DOHH2 (cell line): ENCODE results near the gene ARF6.

Source experiments
- H3F3A ChIP-seq: fragments of 200-600 bp; sonication (generic), shearing (Covaris generic); 2 replicates; pipeline ENCODE4 v1.6.0; 2016; ENCODE audit warnings: antibody characterized with exemption, mild to moderate bottlenecking; ENCODE audit not compliant: control insufficient read depth, insufficient read depth
- H3K27ac ChIP-seq: fragments of 200-600 bp; sonication (generic); 2 replicates; pipeline ENCODE4 v1.5.1; 2014; ENCODE audit warnings: low read depth, mild to moderate bottlenecking, low read length, moderate library complexity
- H3K27me3 ChIP-seq: fragments of 200-600 bp; sonication (generic); 2 replicates; pipeline ENCODE4 v1.6.1; 2014; ENCODE audit warnings: mild to moderate bottlenecking, low read length, mixed read lengths; ENCODE audit not compliant: control insufficient read depth
- H3K36me3 ChIP-seq: fragments of 200-600 bp; sonication (generic); 2 replicates; pipeline ENCODE4 v1.6.1; 2014; ENCODE audit warnings: mild to moderate bottlenecking, low read length, moderate library complexity, mixed read lengths; ENCODE audit not compliant: control insufficient read depth
- H3K4me1 ChIP-seq: fragments of 200-600 bp; sonication (generic); 2 replicates; pipeline ENCODE4 v1.6.1; 2014; ENCODE audit warnings: mild to moderate bottlenecking, low read length, mixed read lengths; ENCODE audit not compliant: control insufficient read depth
- H3K4me2 ChIP-seq: fragments of 200-600 bp; sonication (generic); 2 replicates; pipeline ENCODE4 v1.6.0; 2014; ENCODE audit warnings: mild to moderate bottlenecking, low read length, moderate library complexity
- H3K4me3 ChIP-seq: fragments of 200-600 bp; sonication (generic); 2 replicates; pipeline ENCODE4 v1.5.1; 2014; ENCODE audit warnings: mild to moderate bottlenecking, low read length, mixed read lengths
- H3K79me2 ChIP-seq: fragments of 200-600 bp; sonication (generic); 2 replicates; pipeline ENCODE4 v1.6.1; 2014; ENCODE audit warnings: mild to moderate bottlenecking, low read length, mixed read lengths; ENCODE audit not compliant: control insufficient read depth
- H3K9me2 ChIP-seq: fragments of 200-600 bp; sonication (generic); replicated peaks from 2 replicates; pipeline ENCODE4 v1.6.1; 2014; ENCODE audit warnings: mild to moderate bottlenecking, low read length, mixed read lengths; ENCODE audit not compliant: control insufficient read depth
- H3K9me3 ChIP-seq: fragments of 200-600 bp; sonication (generic); 2 replicates; pipeline ENCODE4 v1.6.1; 2014; ENCODE audit warnings: antibody characterized with exemption, low read length, mixed read lengths; ENCODE audit not compliant: control insufficient read depth, insufficient read depth
- H4K20me1 ChIP-seq: fragments of 200-600 bp; sonication (generic); 2 replicates; pipeline ENCODE4 v1.6.0; 2014; ENCODE audit warnings: low read depth, mild to moderate bottlenecking, antibody characterized with exemption, low read length, moderate library complexity; ENCODE audit not compliant: control insufficient read depth, insufficient read depth
- CTCF ChIP-seq: fragments of 200-600 bp; sonication (generic); IDR thresholded peaks from one replicate; pipeline ENCODE4 v1.5.1; 2014; ENCODE audit warnings: antibody characterized with exemption, mild to moderate bottlenecking, low read depth, low read length; ENCODE audit not compliant: poor library complexity, severe bottlenecking
- EZH2phosphoT487 ChIP-seq: fragments of 200-600 bp; sonication (generic); IDR thresholded peaks from 2 replicates; pipeline ENCODE4 v1.6.1; 2017; ENCODE audit warnings: borderline replicate concordance, mild to moderate bottlenecking, antibody characterized with exemption, low read length, moderate library complexity, mixed read lengths

ARF6 gene

GRCh38 chr14:49880267-49881064 is 12.4 kb upstream of the ARF6 start:
- Histone ChIP-seq H3K79me2 (no peaks in the 10 kb centered on the region), H3K4me1 (peaks cover 20% of the 10 kb centered on the region), H3K27ac (peak overlapping the region; percentile 41; the same call in 1 of the 2 replicates), H3F3A (peaks cover 5% of the 10 kb centered on the region; the same call in 1 of the 2 replicates), H4K20me1 (no peaks in the 10 kb centered on the region), H3K9me3 (no peaks in the 10 kb centered on the region), H3K9me2 (no peaks in the 10 kb centered on the region), H3K4me3 (peak overlapping the region; percentile 51), H3K36me3 (no peaks in the 10 kb centered on the region), H3K4me2 (peak overlapping the region; percentile 47), H3K27me3 (no peaks in the 10 kb centered on the region)
- no peak for TF ChIP-seq CTCF
- no peak for TF ChIP-seq EZH2phosphoT487

GRCh38 chr14:49881350-49882001 is 11.4 kb upstream of the ARF6 start:
- Histone ChIP-seq H3K4me3 (no peak overlapping the region), H3F3A (peaks cover 5% of the 10 kb centered on the region; the same call in 1 of the 2 replicates), H3K9me2 (no peaks in the 10 kb centered on the region), H3K4me1 (peaks cover 24% of the 10 kb centered on the region), H3K79me2 (no peaks in the 10 kb centered on the region), H3K27ac (no peak overlapping the region), H3K9me3 (no peaks in the 10 kb centered on the region), H4K20me1 (no peaks in the 10 kb centered on the region), H3K27me3 (no peaks in the 10 kb centered on the region), H3K36me3 (no peaks in the 10 kb centered on the region), H3K4me2 (no peak overlapping the region)
- no peak for TF ChIP-seq EZH2phosphoT487
- TF ChIP-seq CTCF, result no peak

GRCh38 chr14:49882826-49883694 is 9.8 kb upstream of the ARF6 start:
- Histone ChIP-seq H3K36me3 (no peaks in the 10 kb centered on the region), H4K20me1 (no peaks in the 10 kb centered on the region), H3K4me2 (no peak overlapping the region), H3K4me3 (no peak overlapping the region), H3K4me1 (peaks cover 30% of the 10 kb centered on the region), H3K9me3 (no peaks in the 10 kb centered on the region), H3K27me3 (no peaks in the 10 kb centered on the region), H3F3A (peaks cover 5% of the 10 kb centered on the region; the same call in 1 of the 2 replicates), H3K79me2 (no peaks in the 10 kb centered on the region), H3K27ac (no peak overlapping the region), H3K9me2 (no peaks in the 10 kb centered on the region)
- no peak for TF ChIP-seq CTCF
- no peak for TF ChIP-seq EZH2phosphoT487
